SU-DHL-6 (cell line): ENCODE results near the gene MRGPRD.

ENCODE experiments used
- H2AFZ ChIP-seq: fragments of 200-600 bp; sonication (generic); 2 replicates; pipeline ENCODE4 v1.6.1; 2014; ENCODE audit warnings: low read depth, mild to moderate bottlenecking, moderate library complexity, mixed read lengths, antibody characterized with exemption, low read length; ENCODE audit not compliant: severe bottlenecking
- H3F3A ChIP-seq: fragments of 200-600 bp; shearing (Covaris generic); 2 replicates; pipeline ENCODE4 v1.6.0; 2016; ENCODE audit warnings: antibody characterized with exemption, mild to moderate bottlenecking; ENCODE audit not compliant: insufficient read depth
- H3K27ac ChIP-seq: fragments of 200-600 bp; sonication (generic); 2 replicates; pipeline ENCODE4 v1.5.1; 2016; ENCODE audit warnings: low read depth, mild to moderate bottlenecking, low read length, moderate library complexity, mixed read lengths
- H3K27me3 ChIP-seq: fragments of 200-600 bp; sonication (generic), shearing (Covaris generic); 2 replicates; pipeline ENCODE4 v1.6.0; 2014; ENCODE audit warnings: mild to moderate bottlenecking, low read length
- H3K36me3 ChIP-seq: fragments of 200-600 bp; sonication (generic); 2 replicates; pipeline ENCODE4 v1.6.1; 2014; ENCODE audit warnings: mild to moderate bottlenecking, low read length, mixed read lengths
- H3K4me2 ChIP-seq: fragments of 300-600, 200-600 bp; shearing (Covaris generic), sonication (generic); 2 replicates; pipeline ENCODE4 v1.6.0; 2014; ENCODE audit warnings: low read length, low read depth, mild to moderate bottlenecking; ENCODE audit not compliant: poor library complexity, severe bottlenecking
- H3K4me3 ChIP-seq: fragments of 200-600 bp; sonication (generic); 2 replicates; pipeline ENCODE4 v1.5.1; 2014; ENCODE audit warnings: antibody characterized with exemption, low read length, mild to moderate bottlenecking, mixed read lengths; ENCODE audit not compliant: insufficient read depth, poor library complexity, severe bottlenecking
- H3K79me2 ChIP-seq: fragments of 200-600 bp; sonication (generic); 2 replicates; pipeline ENCODE4 v1.6.1; 2014; ENCODE audit warnings: mild to moderate bottlenecking, low read length, moderate library complexity; ENCODE audit not compliant: insufficient read depth
- H3K9ac ChIP-seq: fragments of 200-600 bp; sonication (generic); 2 replicates; pipeline ENCODE4 v1.7.0; 2014; ENCODE audit warnings: mild to moderate bottlenecking, low read length
- H3K9me2 ChIP-seq: fragments of 200-600 bp; sonication (generic); replicated peaks from 2 replicates; pipeline ENCODE4 v1.6.1; 2014; ENCODE audit warnings: low read length; ENCODE audit not compliant: insufficient read depth
- H3K9me3 ChIP-seq: fragments of 200-600 bp; sonication (generic); 2 replicates; pipeline ENCODE4 v1.6.1; 2014; ENCODE audit warnings: low read length, mixed read lengths; ENCODE audit not compliant: insufficient read depth
- H4K20me1 ChIP-seq: fragments of 200-600 bp; sonication (generic); 2 replicates; pipeline ENCODE4 v1.6.1; 2014; ENCODE audit warnings: low read depth, mild to moderate bottlenecking, antibody characterized with exemption, low read length, moderate library complexity, mixed read lengths
- EZH2phosphoT487 ChIP-seq: fragments of 200-600 bp; sonication (generic), shearing (Covaris generic); conservative IDR thresholded peaks from 2 replicates; pipeline ENCODE4 v1.6.1; 2018; ENCODE audit warnings: mild to moderate bottlenecking, antibody characterized with exemption, low read length, moderate library complexity, mixed read lengths
- TF ChIP-seq, protein P1 (sequence below): fragments of 200-600 bp; sonication (generic); IDR thresholded peaks from one replicate; pipeline ENCODE4 v1.5.1; 2017; ENCODE audit warnings: antibody characterized with exemption, mild to moderate bottlenecking, low read length, moderate library complexity; ENCODE audit not compliant: insufficient read depth, poor library complexity, severe bottlenecking

The MRGPRD gene

DNA sequence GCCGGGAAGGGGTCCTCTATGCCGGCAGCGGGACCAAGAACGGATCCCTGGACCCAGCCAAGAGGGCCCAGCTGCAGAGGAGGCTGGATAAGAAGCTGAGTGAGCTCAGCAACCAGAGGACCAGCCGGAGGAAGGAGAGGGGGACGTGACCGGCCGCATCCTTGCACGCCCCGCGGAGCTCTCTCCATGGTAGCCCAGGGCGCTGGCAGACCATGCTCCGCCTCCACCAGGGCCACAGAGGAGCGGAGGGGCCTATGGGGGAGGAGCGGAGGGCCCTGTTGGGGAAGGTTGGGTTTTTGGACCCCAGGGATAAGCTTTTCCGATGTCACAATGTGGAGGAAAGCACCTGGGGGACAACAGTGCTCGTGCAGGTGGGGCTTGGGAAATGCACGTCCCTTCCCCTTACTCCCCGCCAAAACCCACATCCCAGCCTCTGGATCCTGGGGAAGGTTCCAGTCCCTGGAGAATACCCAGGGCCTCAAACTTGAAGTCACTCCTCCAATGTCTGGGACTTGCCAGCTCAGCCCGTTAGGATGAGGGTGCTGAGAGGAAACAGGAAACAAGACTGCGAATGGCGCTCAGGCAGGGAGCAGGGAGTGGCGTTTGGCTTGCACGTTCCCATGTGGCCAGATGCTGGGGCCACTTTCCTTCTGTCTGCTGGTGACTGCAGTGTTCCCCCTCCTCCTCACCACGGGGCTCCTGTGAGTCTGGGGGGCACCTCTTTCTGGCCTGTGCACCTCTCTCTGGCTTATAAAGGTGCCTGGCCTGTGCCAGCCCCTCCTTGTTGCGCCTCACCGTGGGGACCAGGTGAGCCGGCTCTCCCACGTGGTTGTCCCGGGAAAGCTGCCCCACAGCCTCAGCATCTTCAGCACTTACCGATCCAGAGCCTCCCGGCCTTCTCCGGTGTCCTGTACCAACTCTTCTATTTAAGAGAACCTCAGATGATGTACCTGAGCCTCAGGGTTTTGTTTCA, 40.9 kb downstream of the MRGPRD start:
- no peaks in the 10 kb centered on the region for H3K9me3 ChIP-seq
- H3K9ac ChIP-seq, result no peak overlapping the region
- H3K27ac ChIP-seq, result no peak overlapping the region
- H3K4me3 ChIP-seq, result no peak overlapping the region
- no peak overlapping the region for H2AFZ ChIP-seq
- H3K4me2 ChIP-seq, result no peak overlapping the region
- H3F3A ChIP-seq, result no peaks in the 10 kb centered on the region
- H3K36me3 ChIP-seq, result no peaks in the 10 kb centered on the region
- no peaks in the 10 kb centered on the region for H3K9me2 ChIP-seq
- H4K20me1 ChIP-seq, result no peaks in the 10 kb centered on the region
- H3K27me3 ChIP-seq, result no peaks in the 10 kb centered on the region
- H3K79me2 ChIP-seq, result no peaks in the 10 kb centered on the region
- TF ChIP-seq, protein P1, sequence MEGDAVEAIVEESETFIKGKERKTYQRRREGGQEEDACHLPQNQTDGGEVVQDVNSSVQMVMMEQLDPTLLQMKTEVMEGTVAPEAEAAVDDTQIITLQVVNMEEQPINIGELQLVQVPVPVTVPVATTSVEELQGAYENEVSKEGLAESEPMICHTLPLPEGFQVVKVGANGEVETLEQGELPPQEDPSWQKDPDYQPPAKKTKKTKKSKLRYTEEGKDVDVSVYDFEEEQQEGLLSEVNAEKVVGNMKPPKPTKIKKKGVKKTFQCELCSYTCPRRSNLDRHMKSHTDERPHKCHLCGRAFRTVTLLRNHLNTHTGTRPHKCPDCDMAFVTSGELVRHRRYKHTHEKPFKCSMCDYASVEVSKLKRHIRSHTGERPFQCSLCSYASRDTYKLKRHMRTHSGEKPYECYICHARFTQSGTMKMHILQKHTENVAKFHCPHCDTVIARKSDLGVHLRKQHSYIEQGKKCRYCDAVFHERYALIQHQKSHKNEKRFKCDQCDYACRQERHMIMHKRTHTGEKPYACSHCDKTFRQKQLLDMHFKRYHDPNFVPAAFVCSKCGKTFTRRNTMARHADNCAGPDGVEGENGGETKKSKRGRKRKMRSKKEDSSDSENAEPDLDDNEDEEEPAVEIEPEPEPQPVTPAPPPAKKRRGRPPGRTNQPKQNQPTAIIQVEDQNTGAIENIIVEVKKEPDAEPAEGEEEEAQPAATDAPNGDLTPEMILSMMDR, result no peak
- TF ChIP-seq EZH2phosphoT487, result no peak

GRCh38 chr11:68938816-68939582, 41.8 kb downstream of the MRGPRD start:
- H3K4me3 ChIP-seq, result no peak overlapping the region
- no peaks in the 10 kb centered on the region for H3K79me2 ChIP-seq
- H3K4me2 ChIP-seq, result no peak overlapping the region
- no peak overlapping the region for H2AFZ ChIP-seq
- no peak for TF ChIP-seq EZH2phosphoT487
- TF ChIP-seq, protein P1, result no peak
- no peaks in the 10 kb centered on the region for H3F3A ChIP-seq
- H3K27ac ChIP-seq, result no peak overlapping the region
- H3K27me3 ChIP-seq, result no peaks in the 10 kb centered on the region
- H3K9me2 ChIP-seq, result no peaks in the 10 kb centered on the region
- H3K9ac ChIP-seq, result no peak overlapping the region
- H3K9me3 ChIP-seq, result no peaks in the 10 kb centered on the region
- no peaks in the 10 kb centered on the region for H4K20me1 ChIP-seq
- H3K36me3 ChIP-seq, result no peaks in the 10 kb centered on the region

DNA sequence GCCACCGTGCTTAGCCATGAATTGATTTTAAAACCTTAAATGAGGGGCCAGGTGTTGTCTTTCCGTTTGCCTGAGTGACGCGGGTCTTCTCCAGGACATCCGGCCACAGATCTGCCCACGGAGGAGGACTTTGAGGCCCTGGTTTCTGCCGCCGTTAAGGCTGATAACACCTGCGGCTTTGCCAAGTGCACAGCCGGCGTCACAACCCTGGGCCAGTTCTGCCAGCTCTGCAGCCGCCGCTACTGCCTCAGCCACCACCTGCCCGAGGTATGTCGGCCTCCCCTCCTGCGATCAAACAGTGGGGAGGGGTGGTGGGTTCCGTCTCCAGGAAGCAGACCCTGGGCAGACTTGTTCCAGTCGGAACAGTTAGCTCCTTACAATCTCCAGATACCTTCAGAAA, 42.7 kb downstream of the MRGPRD start:
- no peaks in the 10 kb centered on the region for H3K9me3 ChIP-seq
- TF ChIP-seq, protein P1, result no peak
- no peak for TF ChIP-seq EZH2phosphoT487
- no peaks in the 10 kb centered on the region for H3K9me2 ChIP-seq
- no peak overlapping the region for H3K4me2 ChIP-seq
- H4K20me1 ChIP-seq, result no peaks in the 10 kb centered on the region
- no peaks in the 10 kb centered on the region for H3K27me3 ChIP-seq
- no peak overlapping the region for H3K4me3 ChIP-seq
- no peaks in the 10 kb centered on the region for H3K36me3 ChIP-seq
- no peak overlapping the region for H3K9ac ChIP-seq
- no peaks in the 10 kb centered on the region for H3F3A ChIP-seq
- H3K79me2 ChIP-seq, result no peaks in the 10 kb centered on the region
- no peak overlapping the region for H3K27ac ChIP-seq
- no peak overlapping the region for H2AFZ ChIP-seq
